Stimulated activated CD4-positive, alpha-beta T cell treated with anti-CD3 and anti-CD28 coated beads, Interleukin-1b, Interleukin-23, amount 100 ng/mL, for 48 hours (primary cell): ENCODE results near the gene AGPAT2.

Experiments used
- DNase-seq: peaks from one replicate; pipeline ENCODE4 v3.0.0-alpha.2; 2020

AGPAT2 gene

DNA sequence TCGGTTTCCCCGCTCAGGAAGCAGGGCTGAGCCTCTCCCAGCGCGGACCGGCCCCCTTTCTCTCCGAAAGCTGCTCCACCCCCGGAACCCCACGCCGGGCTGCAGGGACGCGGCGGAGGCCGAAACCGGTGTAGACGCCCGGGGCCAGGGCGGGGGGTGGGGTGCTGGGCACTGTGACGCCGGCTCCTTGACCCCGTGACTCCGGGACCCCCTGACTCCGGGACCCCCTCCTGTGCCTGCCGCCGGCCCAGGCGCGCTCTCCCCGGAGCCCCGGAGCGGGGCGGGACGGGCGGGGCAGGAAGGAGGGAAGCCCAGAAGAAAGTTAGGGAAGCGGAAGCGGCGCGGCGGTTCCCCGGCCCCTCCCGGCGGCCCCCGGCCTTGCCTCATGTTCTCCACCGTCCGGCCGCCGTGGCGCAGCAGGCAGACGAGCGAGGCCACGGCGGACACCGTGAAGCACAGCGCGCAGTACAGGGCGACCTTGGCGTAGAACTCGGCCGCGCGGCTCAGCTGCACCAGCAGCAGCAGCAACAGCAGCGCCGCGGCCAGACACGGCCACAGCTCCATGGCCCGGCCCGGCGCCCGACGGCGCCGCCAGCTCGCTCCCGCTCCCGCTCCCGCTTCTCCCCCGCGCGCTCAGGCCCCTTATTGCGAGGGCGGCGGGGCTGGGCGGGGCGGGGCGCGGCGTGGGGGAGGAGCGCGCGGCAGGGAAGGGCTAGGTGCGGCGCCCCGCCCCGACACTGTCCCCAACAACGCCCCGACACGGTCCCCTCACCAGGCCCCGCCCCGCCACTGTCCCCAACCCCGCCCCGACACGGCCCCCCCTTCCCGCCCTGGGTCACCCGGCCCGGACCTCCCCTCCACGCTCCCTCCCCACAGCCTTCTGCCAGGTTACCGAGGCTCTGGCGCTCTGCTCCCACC, at the start of gene AGPAT2:
Gene AGPAT2 (minus strand): TSS at position 664 of the 918 bp plus-strand sequence. CDS start 100 bp downstream, at position 564.
- DNase-seq, result peak; percentile 66

DNA sequence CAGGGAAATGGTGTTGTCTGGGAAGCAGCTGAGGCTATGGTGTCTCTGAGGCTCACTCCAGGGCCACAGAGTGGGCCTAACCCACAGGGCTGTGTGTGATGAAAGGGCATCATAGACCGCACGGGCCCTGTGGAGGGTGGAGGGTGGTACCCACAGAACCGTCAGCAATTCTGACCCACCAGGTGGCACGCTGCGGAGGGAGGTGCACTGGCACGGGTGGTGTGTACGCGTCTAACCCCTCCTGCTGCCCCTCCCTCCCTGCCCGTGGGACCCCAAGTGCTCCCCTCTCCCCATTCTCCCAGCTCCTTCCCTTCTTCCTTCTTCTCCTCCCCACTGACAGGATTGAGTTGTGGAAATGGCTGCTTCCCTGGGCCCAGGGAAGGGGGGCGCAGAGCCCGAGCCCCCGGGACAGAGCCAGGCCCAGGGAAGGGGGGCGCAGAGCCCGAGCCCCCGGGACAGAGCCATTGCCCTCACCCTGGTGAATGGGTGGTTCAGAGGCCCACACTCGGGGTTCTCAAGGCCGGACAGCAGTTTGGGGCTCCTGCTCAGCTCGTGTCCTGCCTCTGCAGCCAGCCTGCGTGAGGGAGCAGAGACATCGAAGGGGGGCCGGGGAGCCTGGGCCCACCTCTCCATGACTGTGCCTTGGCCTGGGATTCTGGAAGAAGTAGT, 48.7 kb upstream of the AGPAT2 start:
- no peak for DNase-seq

DNA sequence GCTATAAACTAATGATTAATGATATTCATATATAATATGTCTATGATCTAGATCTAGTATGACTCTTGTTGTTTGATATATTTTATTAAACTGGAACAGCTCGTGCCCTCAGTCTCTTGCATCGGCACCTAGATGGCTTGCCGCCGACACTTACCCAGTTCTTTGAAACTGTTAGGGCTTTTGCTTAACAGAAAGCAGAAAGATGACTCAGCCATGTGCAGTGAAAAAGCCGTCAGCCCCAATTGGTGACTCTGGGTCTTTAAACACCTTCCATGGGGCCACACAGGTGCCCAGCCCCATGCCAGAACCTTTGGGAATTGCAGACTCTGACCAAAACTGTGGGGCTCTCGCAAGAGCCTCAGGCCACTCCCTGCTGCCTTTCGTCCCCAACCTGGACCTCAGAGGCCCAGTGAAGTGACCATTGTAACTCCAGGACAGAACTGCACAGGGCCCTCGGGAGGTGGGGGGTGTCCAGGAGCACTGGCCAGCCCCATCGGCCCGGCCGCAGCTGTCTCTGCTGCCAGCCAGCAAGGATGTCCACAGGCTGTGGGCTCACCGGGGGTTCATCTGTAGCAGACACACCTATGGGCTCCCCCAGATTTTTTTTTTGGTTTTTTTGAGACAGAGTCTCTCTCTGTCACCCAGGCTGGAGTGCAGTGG, 47.7 kb upstream of the AGPAT2 start:
- DNase-seq, result no peak

DNA sequence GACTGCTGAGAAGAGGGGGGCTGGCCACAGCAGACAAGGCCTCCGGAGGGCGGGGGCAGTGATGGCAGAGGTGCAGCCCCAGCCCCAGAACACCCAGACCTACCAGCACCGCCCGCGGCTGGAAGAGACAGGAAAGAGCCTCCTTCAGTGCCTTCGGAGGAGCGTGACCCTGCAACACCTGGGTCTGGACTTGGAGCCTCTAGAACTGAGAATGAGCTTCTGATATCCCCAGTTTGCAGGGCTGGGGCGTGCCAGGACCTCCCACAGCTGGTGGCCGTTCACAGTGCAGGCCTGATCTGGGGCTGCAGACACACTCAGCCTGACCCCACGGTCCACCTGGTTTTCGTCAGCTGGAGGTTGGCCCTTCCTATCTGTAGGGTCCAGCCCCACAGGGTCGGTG, 46.4 kb upstream of the AGPAT2 start:
- no peak for DNase-seq

DNA sequence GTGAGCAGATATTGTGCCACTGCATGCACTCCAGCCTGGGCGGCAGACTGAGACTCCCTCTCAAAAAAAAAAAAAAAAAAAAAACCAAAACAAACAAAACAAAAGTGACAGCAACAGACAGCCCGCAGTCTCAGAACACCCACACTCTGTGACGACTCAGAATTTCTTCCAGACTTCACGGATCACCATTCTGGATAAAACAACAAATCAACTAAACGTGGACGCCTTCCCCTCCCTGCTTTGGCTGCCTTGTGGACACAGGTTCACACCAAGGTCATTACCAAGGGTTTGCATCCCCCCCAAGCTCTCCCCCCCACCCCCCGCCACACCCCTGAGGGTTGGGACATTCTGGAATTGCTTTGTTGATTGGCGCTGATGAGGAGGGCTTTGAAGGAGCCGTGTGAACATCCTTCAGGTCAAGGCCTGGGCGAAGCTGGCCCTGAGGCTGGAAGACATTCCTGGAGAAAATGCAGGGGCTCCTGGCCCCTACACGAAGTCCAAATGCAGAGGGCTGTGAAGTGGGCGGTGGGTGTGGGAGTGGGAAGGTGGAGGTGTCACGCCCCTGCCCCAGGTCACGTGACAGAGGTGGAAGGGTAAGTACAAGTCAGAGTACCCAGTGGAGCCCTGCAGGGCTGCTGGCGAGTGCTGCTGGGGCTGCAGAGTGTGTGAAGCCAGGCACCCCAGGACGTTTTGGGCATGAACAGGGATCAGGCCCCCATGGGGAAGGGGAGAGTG, 45.4 kb upstream of the AGPAT2 start:
- DNase-seq, result no peak

DNA sequence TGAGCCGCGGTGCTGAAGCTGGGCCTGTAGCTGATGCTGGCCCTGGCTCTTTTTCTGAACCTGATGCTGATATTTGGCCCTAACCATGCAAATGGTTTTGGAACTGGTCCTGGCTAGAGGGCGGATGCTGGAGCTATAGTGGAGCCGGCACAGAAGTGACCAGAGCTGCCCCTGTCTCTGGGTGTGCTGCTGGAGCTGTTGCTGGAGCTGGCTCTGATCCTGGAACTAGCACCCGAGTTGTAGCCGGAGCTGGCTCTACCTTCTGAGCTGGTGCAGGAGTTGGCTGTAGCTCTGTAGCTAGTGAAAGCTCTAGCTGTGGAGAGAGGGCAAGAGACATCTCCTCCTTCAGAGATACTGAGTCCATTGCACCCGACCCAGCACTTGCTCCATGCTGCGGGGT, 42.7 kb upstream of the AGPAT2 start:
- no peak for DNase-seq

DNA sequence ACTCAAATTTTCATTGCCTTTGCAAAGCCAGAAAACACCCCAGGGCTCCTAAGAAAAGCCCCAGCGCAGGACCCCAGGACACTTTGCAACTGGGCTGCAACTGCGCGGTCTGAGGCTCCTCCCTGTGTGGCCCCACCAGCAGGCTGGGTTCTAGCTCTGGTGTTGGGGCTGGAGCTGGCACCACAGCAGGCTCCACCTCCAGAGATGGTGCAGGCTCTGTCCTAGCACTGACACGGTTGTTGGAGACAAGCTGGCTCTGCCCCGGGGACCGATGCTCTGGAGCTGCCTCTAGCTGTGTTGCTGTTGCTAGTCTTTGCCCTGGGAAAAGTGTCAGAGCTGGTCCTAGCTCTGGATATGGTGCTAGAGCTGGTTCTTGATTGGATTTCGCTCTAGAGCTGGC, 41.9 kb upstream of the AGPAT2 start:
- no peak for DNase-seq

DNA sequence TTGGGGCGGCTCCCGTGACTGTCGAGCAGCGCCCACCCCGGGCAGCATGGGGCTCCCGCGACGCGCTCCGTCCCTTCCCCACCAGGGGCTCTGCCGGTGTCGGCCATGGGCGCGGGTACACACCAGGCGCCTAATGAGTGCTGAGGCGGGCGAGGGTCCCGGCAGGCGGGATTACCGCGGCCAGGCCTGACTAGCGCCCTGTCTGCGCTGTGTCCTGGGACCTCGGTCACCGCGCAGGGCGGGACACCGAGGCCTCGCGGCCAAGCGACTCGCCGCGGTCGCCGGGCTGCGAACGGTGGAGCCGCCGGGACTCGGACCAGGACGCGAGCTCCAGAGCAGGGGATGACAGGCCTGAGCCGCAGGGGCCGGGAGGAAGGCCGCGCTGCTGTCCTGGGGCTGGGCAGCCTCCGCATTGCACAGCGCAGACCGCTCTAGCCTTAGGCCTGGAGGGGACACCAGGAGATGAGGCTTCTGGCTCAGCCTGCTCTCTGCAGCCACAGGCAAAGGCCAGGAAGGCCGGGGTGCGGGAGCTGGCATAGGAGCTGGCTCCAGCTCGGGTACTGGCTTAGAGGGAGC, 41.4 kb upstream of the AGPAT2 start:
- no peak for DNase-seq

DNA sequence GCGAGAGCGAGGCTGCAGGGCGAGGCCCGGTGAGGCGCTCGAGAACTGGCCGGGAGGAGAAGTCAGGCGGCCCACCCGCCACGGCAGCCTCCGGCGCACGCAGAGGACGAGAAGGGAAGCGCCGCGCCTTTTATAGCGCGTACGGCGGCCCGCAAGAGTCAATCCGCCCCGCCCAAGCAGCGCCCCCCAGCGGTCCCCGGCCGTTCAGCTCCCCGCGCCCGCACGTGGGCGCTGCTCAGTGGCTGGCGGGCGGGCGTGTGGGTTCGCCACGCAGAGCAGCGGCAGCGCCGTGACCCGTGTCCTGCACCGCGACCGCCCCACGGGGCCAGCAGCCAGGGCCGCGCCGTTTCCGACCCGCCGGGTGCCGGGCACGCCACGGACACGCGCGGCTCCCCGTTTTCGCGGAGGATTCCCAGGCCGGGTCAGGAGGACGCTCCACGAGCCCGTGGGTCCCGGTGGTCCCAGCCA, 40.9 kb upstream of the AGPAT2 start:
- peak; percentile 92 for DNase-seq

DNA sequence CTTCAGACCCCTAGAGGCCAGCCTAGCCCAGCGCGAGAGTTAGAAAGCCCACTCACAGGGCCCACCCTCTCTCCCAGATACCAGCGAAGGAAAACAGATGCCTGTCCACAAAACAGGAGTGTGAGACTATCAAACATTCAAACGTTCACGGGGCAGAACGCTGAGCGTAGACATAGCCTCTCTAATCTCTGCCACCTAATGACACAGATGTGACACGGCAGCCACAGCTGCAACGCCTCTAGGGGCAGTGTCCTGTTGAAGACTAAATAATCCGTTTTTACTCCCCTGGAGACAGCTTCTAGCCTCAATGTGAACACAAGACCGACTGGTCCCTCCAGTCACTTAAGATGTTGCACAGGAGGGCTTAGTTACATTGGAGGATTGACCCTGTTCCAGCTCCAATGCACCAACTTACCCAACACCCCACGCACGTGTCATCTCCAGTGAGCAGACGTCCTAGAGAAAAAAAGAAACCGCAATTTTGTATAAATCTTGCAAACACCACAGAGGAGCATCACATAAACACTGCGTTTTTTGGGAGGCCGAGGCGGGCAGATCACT, 39.5 kb upstream of the AGPAT2 start:
- peak; percentile 50 for DNase-seq

DNA sequence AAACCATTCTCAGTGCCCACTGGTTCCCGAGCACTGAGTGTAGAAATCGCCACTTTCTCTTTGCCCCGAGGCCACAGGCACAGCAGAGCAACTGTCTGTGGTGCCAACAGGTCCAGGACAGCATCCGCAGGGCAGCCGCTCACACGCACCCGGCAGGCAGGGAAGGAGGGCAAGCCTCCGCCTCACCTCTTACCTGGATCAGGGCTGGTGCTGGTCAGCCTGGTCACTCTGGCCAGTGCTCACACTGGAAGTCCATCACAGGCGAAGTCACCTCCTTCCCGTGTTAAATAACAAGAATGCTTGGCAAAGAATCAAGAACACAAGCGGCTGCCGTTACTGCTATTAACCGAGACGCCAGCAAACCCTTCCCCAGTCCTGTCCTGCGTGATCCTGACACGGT, 38.9 kb upstream of the AGPAT2 start:
- DNase-seq, result no peak

DNA sequence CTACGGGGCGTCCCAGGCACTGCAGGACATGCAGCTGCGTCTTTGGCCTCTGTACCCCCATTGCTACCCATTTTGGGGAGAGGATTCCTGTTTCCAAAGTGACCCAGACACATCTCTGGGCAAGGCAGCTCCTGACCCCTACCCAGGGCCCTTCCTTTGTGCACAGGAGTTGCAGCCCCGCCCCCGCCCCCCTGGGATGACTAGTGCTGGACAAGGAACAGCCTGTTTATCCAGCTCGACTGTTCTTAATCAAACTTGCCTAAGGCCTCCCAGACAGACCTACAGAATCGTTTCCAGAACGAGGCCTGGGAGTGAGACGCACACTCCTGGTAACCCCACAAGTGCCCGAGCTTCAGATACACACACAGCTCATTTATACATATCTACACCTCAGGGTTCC, 38.4 kb upstream of the AGPAT2 start:
- DNase-seq, result no peak

DNA sequence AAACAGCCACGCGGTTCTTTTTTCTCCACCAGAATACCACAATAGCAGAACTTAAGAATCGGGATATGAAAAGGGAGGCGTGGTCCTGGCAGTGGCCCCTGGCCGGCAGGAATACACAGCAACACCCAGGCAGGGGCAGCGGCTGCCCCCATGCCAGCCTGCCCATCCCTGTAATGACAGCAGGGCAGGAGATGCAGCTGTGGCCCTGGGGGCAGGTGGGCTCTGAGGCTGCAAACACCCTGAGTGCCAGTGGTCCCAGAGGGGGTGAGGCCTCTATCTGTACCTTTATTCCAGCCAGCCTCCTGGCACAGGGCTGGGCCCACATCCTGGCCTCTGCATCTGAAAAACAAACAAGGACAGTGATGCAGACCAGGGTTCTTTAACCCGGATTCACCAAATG, 37.5 kb upstream of the AGPAT2 start:
- DNase-seq, result no peak

DNA sequence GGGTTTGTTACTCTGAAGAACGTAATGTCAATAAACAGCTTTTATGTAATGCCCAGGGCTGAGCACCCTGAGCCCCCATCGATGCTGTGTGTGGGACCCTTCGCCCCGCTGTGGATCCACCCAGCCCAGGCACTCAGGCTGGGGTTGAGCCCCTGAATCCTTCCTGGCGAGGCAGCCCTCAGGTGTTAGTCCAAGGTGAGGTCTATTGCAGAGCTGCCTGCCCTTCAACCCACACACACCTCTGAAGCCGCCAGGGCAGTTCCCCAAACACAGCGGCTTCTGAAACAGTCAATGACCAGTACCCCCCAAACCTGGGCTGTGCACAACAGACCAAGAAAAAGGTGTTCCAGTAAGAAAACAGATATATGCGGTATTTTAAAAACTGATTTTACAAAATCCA, 36.7 kb upstream of the AGPAT2 start:
- no peak for DNase-seq

DNA sequence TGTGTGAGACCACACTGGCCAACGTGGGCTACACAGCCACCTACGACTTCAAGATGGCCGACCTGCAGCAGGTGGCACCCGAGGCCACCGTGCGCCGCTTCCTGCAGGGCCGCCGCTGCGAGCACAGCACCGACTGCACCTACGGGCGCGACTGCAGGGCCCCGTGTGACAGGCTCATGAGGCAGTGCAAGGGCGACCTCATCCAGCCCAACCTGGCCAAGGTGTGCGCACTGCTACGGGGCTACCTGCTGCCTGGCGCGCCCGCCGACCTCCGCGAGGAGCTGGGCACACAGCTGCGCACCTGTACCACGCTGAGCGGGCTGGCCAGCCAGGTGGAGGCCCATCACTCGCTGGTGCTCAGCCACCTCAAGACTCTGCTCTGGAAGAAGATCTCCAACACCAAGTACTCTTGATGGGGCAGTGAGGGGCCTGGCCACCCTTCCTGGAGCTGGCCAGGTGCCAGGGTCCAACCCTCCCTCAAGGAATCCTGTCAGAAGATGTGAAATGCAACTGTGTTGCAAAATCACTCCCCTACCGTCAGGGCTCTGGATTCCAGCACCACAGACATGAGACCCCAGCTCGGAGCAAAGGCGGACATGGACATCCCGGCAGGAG, 36.2 kb upstream of the AGPAT2 start:
- DNase-seq, result no peak

DNA sequence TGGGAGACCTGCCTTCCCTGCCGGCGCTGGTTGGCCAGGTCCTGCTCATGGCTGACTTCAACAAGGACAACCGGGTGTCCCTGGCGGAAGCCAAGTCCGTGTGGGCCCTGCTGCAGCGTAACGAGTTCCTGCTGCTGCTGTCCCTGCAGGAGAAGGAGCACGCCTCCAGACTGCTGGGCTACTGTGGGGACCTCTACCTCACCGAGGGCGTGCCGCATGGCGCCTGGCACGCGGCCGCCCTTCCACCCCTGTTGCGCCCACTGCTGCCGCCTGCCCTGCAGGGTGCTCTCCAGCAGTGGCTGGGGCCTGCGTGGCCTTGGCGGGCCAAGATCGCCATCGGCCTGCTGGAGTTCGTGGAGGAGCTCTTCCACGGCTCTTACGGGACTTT, 35.7 kb upstream of the AGPAT2 start:
- DNase-seq, result no peak

DNA sequence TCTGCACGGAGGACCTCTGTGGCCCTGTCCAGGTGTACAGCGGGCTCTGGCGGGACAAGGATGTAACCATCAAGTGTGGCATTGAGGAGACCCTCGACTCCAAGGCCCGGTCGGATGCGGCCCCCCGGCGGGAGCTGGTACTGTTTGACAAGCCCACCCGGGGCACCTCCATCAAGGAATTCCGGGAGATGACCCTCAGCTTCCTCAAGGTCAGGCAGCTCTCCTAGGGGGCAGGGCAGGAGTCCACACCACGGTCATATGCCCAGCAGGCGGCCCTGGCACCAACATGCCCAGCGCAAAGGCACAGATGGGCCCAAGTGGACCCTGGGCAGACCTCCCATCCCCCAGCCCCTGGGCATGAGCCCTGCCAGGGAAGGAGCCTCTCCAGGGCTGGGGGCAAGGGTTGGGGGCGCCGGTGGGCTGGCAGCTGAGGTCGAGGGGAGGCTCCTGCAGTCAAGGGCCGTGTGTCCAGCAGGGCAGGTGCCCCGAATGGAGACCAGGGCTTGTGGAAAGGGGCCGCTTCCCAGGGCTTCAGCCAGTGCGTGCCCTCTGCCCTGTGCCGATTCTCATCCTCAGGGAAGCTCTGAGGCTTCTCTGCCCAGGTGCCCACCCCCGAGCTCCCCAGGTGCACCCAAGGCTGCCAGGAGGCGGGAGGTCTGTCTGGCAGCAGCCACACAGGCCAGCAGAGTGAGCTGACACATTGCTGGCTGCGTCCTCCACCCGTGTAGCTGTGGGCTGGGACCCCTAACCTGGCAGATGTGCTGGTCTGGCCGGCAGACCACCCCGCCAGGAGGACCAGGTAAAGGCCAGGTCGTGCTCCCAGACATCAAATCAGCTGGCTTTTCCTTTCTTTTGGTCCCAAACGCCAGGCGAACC, 35.1 kb upstream of the AGPAT2 start:
- no peak for DNase-seq

DNA sequence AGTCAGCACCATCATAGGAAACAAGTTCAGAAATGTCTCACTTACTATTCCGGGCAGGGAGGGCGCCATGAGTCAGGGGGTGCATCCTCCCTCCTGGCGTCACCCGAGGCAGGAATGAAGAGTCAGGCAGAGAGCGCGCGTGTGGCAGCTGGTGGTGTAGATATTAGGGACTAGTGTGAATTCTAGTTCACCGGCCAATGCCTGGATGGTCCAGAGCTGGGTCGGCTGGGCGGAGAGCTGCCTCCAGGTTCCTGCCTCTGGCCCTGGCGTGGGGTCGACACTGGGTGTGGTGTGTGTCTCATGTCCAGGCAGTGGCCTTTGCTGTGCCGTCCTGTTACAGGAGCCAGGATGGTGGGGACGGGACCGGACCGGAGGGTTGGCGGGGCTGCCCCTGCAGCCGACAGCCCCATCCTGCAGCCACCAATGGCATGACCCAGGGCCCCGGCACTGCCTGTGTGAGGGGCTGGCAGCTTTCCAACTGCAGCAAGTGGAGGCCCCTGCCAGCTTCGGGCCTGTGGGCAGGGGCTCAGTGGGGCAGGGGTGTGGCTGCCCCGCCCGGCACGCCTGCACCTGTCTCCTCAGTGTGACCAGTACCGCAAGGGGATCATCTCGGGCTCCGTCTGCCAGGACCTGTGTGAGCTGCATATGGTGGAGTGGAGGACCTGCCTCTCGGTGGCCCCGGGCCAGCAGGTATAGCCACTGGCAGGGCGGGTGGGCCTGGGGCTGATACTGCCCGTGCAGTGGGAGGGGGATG, 34.3 kb upstream of the AGPAT2 start:
- DNase-seq, result no peak

DNA sequence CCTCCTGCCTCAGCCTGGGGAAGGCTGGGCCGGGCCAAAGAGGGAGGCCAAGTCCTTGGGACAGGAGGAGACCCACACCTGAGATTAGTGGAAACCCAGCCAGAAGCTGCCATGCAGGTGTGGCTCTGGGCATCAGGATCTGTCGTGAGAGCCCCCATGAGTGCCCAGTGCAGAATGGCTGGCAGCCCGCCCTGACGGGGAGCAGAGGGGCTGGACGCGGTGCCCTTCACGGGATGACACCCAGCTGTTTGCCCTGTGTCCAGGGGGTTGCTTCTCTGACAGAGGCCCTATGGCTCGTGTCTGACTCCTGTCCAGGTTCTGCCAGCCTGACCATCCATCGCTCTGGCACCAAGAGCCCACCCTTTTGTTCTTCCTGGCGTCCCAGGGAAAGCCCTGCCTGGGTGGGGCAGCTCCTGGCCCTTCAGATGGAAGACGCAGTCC, 33.7 kb upstream of the AGPAT2 start:
- no peak for DNase-seq
